Tibial artery (tissue), 4 donors: ENCODE data around the gene SPOCK2.

Experiments
- DNase-seq, 2 donors: peaks; one replicate each; pipeline ENCODE4 v3.0.0-alpha.2; 2019
- H3K27ac ChIP-seq, 2 donors: fragments of 200-600 bp; sonication (generic) in 1 of 2; 1 replicate in 1 of 2; 2 replicates in 1 of 2; pipeline ENCODE4 v1.5.1; 2018 to 2019; ENCODE audit warnings: mild to moderate bottlenecking in 1 of 2
- H3K27me3 ChIP-seq, 2 donors: fragments of 200-600 bp; sonication (generic) in 1 of 2; one replicate each; pipeline versions ENCODE4 v1.5.1 to v1.6.0; 2016 to 2019
- H3K36me3 ChIP-seq, 3 donors: fragments of 200-600 bp; sonication (generic) in 2 of 3; one replicate each; pipeline ENCODE4 v1.5.1; 2016 to 2019; ENCODE audit warnings: mild to moderate bottlenecking in 2 of 3
- H3K4me1 ChIP-seq, 4 donors: fragments of 200-600 bp; sonication (generic) in 2 of 4; 1 replicate in 3 of 4; 2 replicates in 1 of 4; pipeline ENCODE4 v1.5.1; 2016 to 2019
- H3K4me3 ChIP-seq, 2 donors: fragments of 200-600 bp; sonication (generic) in 1 of 2; 1 replicate in 1 of 2; 2 replicates in 1 of 2; pipeline ENCODE4 v1.5.1; 2018 to 2019; ENCODE audit warnings: mild to moderate bottlenecking in 2 of 2
- H3K9me3 ChIP-seq, 3 donors: fragments of 200-600 bp; sonication (generic) in 1 of 3; one replicate each; pipeline ENCODE4 v1.5.1; 2016 to 2019
- intact Hi-C: fragments of 100-400 bp; cut with DNase I; formaldehyde crosslinking; loops from one replicate; pipeline ENCODE4 v1.15.0; 2023; ENCODE audit warnings: low total_unique reads
- TF ChIP-seq, protein P1 (sequence below), 2 experiments: fragments of 200-600 bp in 1 of 2; fragments of 450-650 bp in 1 of 2; IDR thresholded peaks; one replicate each; pipeline ENCODE4 v1.5.1; 2017 to 2019; ENCODE audit warnings: antibody characterized with exemption in 2 of 2, mild to moderate bottlenecking in 1 of 2, moderate library complexity in 1 of 2

SPOCK2 gene

DNA sequence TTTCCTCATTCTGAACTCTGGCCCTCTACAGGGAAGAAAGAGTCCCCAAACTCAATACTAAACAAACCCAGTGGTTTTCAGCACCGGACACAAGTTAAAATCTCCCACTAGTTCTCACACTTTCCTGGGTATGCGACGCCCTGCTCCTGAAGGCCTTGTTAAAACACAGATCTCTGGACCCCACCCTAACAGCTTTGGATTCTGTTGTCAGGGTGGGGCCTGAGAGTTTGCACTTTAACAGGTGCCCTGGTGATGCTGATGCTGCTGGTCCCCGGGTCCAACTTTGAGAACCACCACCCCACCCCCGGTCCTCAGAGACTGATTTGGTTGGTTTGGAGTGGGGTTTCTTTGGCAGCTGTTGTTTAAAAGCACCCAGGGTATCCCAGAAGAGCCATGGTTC is 62.5 kb downstream of the SPOCK2 start:
- Histone ChIP-seq H3K4me1 (peaks cover 0 to 12% (median 9%) of the 10 kb centered on the region in 4 donors), H3K27me3 (peaks cover 0 to 5% of the 10 kb centered on the region in 2 donors), H3K4me3 (no peak overlapping the region), H3K36me3 (no peaks in the 10 kb centered on the region), H3K9me3 (no peaks in the 10 kb centered on the region), H3K27ac (no peak overlapping the region)
- intact Hi-C loops = no loop called here
- DNase-seq = no peak
- TF ChIP-seq, protein P1, sequence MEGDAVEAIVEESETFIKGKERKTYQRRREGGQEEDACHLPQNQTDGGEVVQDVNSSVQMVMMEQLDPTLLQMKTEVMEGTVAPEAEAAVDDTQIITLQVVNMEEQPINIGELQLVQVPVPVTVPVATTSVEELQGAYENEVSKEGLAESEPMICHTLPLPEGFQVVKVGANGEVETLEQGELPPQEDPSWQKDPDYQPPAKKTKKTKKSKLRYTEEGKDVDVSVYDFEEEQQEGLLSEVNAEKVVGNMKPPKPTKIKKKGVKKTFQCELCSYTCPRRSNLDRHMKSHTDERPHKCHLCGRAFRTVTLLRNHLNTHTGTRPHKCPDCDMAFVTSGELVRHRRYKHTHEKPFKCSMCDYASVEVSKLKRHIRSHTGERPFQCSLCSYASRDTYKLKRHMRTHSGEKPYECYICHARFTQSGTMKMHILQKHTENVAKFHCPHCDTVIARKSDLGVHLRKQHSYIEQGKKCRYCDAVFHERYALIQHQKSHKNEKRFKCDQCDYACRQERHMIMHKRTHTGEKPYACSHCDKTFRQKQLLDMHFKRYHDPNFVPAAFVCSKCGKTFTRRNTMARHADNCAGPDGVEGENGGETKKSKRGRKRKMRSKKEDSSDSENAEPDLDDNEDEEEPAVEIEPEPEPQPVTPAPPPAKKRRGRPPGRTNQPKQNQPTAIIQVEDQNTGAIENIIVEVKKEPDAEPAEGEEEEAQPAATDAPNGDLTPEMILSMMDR (IDR thresholded peaks at IDR 0.05) = no peak

DNA sequence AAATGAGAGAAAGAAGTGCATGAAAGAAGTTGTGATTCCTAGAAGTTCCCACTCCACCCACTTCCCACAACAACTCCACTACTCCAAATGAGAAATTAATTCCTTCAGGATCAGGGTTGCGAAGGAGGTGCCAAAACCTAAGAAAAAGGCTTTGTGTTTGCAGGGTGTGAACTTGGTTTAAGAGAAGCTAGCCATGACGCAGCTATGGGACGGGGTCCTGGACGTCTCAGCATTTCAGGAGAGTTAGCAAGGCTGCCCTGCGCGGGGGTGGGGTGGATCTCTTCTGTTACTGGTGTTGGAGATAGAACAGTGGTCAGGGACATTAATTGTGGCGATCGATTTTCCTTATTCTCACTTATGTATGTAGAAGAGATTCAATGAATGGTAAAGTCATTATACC is 63.0 kb downstream of the SPOCK2 start:
- H3K4me3 ChIP-seq = no peak overlapping the region
- no peaks in the 10 kb centered on the region for H3K9me3 ChIP-seq
- H3K36me3 ChIP-seq = no peaks in the 10 kb centered on the region
- H3K4me1 ChIP-seq = peaks cover 0 to 12% (median 9%) of the 10 kb centered on the region in 4 donors
- no peak for DNase-seq
- H3K27me3 ChIP-seq = peaks cover 0 to under 1% of the 10 kb centered on the region in 2 donors
- TF ChIP-seq, protein P1 (IDR thresholded peaks at IDR 0.05) = no peak
- no peak overlapping the region for H3K27ac ChIP-seq
- intact Hi-C loops = no loop called here

DNA sequence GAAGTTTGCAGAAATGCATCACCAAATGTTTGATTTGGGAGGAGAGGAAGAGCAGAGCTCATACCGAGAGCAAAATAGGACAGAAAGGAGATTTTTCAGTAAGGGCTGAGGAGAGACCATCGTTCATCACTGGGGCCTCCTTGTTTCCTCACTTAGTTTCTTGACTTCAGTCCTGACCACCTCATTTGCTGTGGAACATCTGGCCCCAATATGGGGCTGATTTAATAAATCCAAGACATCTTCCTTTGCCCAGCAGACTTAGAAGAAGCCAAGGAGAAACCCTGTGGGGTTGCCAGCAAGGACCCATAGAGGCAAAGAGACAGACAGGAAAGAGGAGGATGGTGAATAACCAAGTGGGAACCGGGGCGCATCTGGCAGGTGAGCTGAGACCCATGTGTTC is 63.8 kb downstream of the SPOCK2 start:
- intact Hi-C loops = no loop called here
- H3K27ac ChIP-seq = no peak overlapping the region
- no peaks in the 10 kb centered on the region for H3K27me3 ChIP-seq
- no peaks in the 10 kb centered on the region for H3K36me3 ChIP-seq
- no peak for DNase-seq
- H3K4me3 ChIP-seq = no peak overlapping the region
- TF ChIP-seq, protein P1 (IDR thresholded peaks at IDR 0.05) = no peak
- peaks cover 0 to 18% (median 9%) of the 10 kb centered on the region in 4 donors for H3K4me1 ChIP-seq
- H3K9me3 ChIP-seq = no peaks in the 10 kb centered on the region

DNA sequence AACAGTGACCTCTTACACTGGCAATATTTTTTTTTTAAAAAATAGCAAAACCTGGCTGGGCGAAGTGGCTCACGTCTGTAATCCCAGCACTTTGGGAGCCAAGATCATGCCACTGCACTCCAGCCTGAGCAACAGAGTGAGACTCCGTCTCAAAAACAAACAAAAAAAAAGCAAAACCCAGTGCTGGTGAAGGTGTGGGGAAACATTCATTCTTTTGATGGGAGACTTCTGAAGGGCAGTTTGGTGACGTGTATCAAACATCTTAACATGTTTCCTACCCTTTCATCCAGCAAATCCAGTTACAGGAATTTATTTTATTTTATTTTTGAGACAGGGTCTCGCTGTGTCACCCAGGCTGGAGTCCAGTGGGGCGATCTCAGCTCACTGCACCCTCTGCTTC is 66.1 kb downstream of the SPOCK2 start:
- no peaks in the 10 kb centered on the region for H3K9me3 ChIP-seq
- H3K36me3 ChIP-seq = no peaks in the 10 kb centered on the region
- H3K4me1 ChIP-seq = peaks cover 0 to 32% (median 20%) of the 10 kb centered on the region in 4 donors
- TF ChIP-seq, protein P1 (IDR thresholded peaks at IDR 0.05) = no peak
- intact Hi-C loops = no loop called here
- no peak overlapping the region for H3K27ac ChIP-seq
- H3K27me3 ChIP-seq = no peaks in the 10 kb centered on the region
- DNase-seq = no peak
- no peak overlapping the region for H3K4me3 ChIP-seq

DNA sequence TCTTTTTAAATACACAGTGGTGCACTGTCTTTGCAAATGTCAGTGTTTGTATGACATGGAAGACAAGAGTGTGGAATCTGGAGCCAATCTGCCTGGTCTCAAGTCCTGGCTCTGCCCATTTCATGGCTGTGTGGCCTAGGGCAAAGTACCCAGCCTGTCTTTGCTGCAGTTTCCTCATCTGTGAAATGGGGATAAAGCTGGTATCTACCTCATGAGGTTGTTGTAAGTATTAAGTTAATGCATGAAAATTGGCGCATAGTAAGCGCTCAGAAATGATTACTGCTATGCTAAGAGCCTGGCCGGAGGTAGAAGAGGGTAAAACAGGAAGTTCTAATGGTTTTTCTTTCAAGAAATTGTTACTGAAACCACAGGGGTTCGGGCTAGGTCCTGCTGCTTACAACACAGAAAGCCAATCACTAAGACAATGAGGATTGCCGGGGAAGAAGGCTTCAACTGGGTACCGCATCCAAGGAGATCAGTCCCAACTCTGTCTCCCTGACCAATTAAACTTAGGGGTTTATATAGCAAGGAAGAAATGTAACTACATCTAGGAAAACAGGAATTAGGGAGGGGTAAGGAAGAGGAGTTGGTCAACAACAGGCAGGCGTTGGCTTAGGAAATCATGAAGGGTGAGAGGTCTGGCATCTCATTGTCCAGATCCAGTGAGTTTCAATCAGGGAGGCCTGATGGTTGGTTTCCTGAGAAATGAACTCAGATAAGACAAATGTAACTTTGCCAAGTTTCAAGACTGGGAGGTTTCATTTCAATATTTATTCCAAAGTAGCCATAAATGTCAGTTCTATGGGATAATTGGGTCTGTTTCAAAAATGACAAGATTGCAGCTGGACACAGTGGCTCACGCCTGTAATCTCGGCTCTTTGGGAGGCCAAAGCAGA is 67.2 kb downstream of the SPOCK2 start:
- Histone ChIP-seq H3K36me3 (no peaks in the 10 kb centered on the region), H3K27me3 (no peaks in the 10 kb centered on the region), H3K4me3 (no peak overlapping the region), H3K4me1 (peaks cover 0 to 43% (median 30%) of the 10 kb centered on the region in 4 donors), H3K9me3 (no peaks in the 10 kb centered on the region), H3K27ac (no peak overlapping the region)
- intact Hi-C loops = no loop called here
- DNase-seq = no peak
- TF ChIP-seq, protein P1 (IDR thresholded peaks at IDR 0.05) = no peak
